Mesothelial cell of epicardium (in vitro differentiated cells): ENCODE results near the gene NAMPT. TPM values are rescaled to one million over a fixed set of nuclear protein-coding genes. Genes with fewer than 3 reads are reported as not detected.

ENCODE experiments used
- DNase-seq, 2 experiments: peaks; one replicate each; pipeline ENCODE4 v3.0.0; 2021; ENCODE audit warnings: low spot score in 2 of 2; ENCODE audit not compliant: unreplicated experiment in 2 of 2
- H3K27ac Mint-ChIP-seq: 2 replicates; pipeline ENCODE4 v1.8.0; 2021; ENCODE audit warnings: mixed read lengths
- H3K27me3 Mint-ChIP-seq: 2 replicates; pipeline ENCODE4 v1.8.0; 2021; ENCODE audit warnings: low read depth, mixed read lengths
- H3K36me3 Mint-ChIP-seq: 2 replicates; pipeline ENCODE4 v1.8.0; 2021; ENCODE audit warnings: mixed read lengths
- H3K4me1 Mint-ChIP-seq: 2 replicates; pipeline ENCODE4 v1.8.0; 2021; ENCODE audit warnings: mixed read lengths
- H3K4me3 Mint-ChIP-seq: 2 replicates; pipeline ENCODE4 v1.8.0; 2021; ENCODE audit warnings: mild to moderate bottlenecking, moderate library complexity, mixed read lengths
- H3K9me3 Mint-ChIP-seq: 2 replicates; pipeline ENCODE4 v1.8.0; 2021; ENCODE audit warnings: mixed read lengths
- CTCF ChIP-seq: fragments of 200-600 bp; sonication (generic); IDR thresholded peaks from one replicate; pipeline ENCODE4 v1.5.0; 2021; ENCODE audit warnings: antibody characterized with exemption; ENCODE audit not compliant: unreplicated experiment
- total RNA-seq: library from RNA; stranded (reverse); gene quantifications from 3 replicates; pipeline ENCODE4 v1.2.1, GENCODE V29; 2021

NAMPT gene
- total RNA-seq, 1 donor from 2014 or later = 53.9 TPM

GRCh38 chr7:106316947-106317346 lies 32.2 kb upstream of the NAMPT start:
- H3K4me3 Mint-ChIP-seq = no peak overlapping the region
- no peaks in the 10 kb centered on the region for H3K36me3 Mint-ChIP-seq
- DNase-seq = no peak
- H3K27ac Mint-ChIP-seq = no peak overlapping the region
- peaks cover 5% of the 10 kb centered on the region for H3K27me3 Mint-ChIP-seq
- no peak for TF ChIP-seq CTCF
- H3K9me3 Mint-ChIP-seq = peaks cover 24% of the 10 kb centered on the region
- H3K4me1 Mint-ChIP-seq = no peaks in the 10 kb centered on the region

- no peak for DNase-seq
- peaks cover 19% of the 10 kb centered on the region for H3K9me3 Mint-ChIP-seq
- TF ChIP-seq CTCF = no peak
- H3K27me3 Mint-ChIP-seq = no peaks in the 10 kb centered on the region
- no peaks in the 10 kb centered on the region for H3K36me3 Mint-ChIP-seq
- H3K4me3 Mint-ChIP-seq = no peak overlapping the region
- no peak overlapping the region for H3K27ac Mint-ChIP-seq
- H3K4me1 Mint-ChIP-seq = no peaks in the 10 kb centered on the region
Measured at GRCh38 chr7:106314875-106315274, 30.1 kb upstream of the NAMPT start.

GRCh38 chr7:106313966-106314365 lies 29.2 kb upstream of the NAMPT start:
- no peaks in the 10 kb centered on the region for H3K27me3 Mint-ChIP-seq
- H3K9me3 Mint-ChIP-seq = peaks cover 19% of the 10 kb centered on the region
- no peak overlapping the region for H3K4me3 Mint-ChIP-seq
- no peaks in the 10 kb centered on the region for H3K36me3 Mint-ChIP-seq
- no peak for TF ChIP-seq CTCF
- no peak overlapping the region for H3K27ac Mint-ChIP-seq
- no peak for DNase-seq
- no peaks in the 10 kb centered on the region for H3K4me1 Mint-ChIP-seq

GRCh38 chr7:106313456-106313901 lies 28.7 kb upstream of the NAMPT start:
- no peak overlapping the region for H3K4me3 Mint-ChIP-seq
- H3K36me3 Mint-ChIP-seq = no peaks in the 10 kb centered on the region
- no peaks in the 10 kb centered on the region for H3K4me1 Mint-ChIP-seq
- no peaks in the 10 kb centered on the region for H3K27me3 Mint-ChIP-seq
- no peak for DNase-seq
- TF ChIP-seq CTCF = no peak
- H3K9me3 Mint-ChIP-seq = peaks cover 19% of the 10 kb centered on the region
- H3K27ac Mint-ChIP-seq = no peak overlapping the region

- DNase-seq = no peak
- no peaks in the 10 kb centered on the region for H3K27me3 Mint-ChIP-seq
- no peak overlapping the region for H3K4me3 Mint-ChIP-seq
- H3K36me3 Mint-ChIP-seq = no peaks in the 10 kb centered on the region
- H3K9me3 Mint-ChIP-seq = peaks cover 16% of the 10 kb centered on the region
- H3K27ac Mint-ChIP-seq = no peak overlapping the region
- no peak for TF ChIP-seq CTCF
- no peaks in the 10 kb centered on the region for H3K4me1 Mint-ChIP-seq
Measured at GRCh38 chr7:106312906-106313305, 28.1 kb upstream of the NAMPT start.
